H9 (cell line): ENCODE results near the gene BCAT1. TPM values are rescaled to one million over a fixed set of nuclear protein-coding genes. Genes with fewer than 3 reads are reported as not detected.

Experiments
- DNase-seq: peaks from one replicate; pipeline ENCODE4 v3.0.0-alpha.2; 2017
- H2AFZ ChIP-seq: one replicate; pipeline ENCODE4 v1.6.1; 2013; ENCODE audit warnings: mild to moderate bottlenecking, low read length, control low read depth, moderate library complexity
- H2AK5ac ChIP-seq: 2 replicates; pipeline ENCODE4 v1.6.1; 2013; ENCODE audit warnings: low read length, control low read depth, mixed read lengths; ENCODE audit not compliant: insufficient read length
- H2BK120ac ChIP-seq: one replicate; pipeline ENCODE4 v1.6.1; 2013; ENCODE audit warnings: low read depth, mild to moderate bottlenecking, low read length, control low read depth, inconsistent platforms; ENCODE audit not compliant: poor library complexity, severe bottlenecking
- H2BK12ac ChIP-seq: 2 replicates; pipeline ENCODE4 v1.6.1; 2013; ENCODE audit warnings: low read length, control low read depth, mixed read lengths, low read depth; ENCODE audit not compliant: insufficient read length
- H2BK15ac ChIP-seq: 2 replicates; pipeline ENCODE4 v1.6.1; 2013; ENCODE audit warnings: low read depth, low read length, control low read depth
- H2BK20ac ChIP-seq: one replicate; pipeline ENCODE4 v1.6.1; 2013; ENCODE audit warnings: low read depth, mild to moderate bottlenecking, low read length, control low read depth, inconsistent platforms; ENCODE audit not compliant: poor library complexity, severe bottlenecking
- H2BK5ac ChIP-seq: 2 replicates; pipeline ENCODE4 v1.6.1; 2013; ENCODE audit warnings: low read length, control low read depth, mixed read lengths; ENCODE audit not compliant: insufficient read length
- H3K14ac ChIP-seq: 2 replicates; pipeline ENCODE4 v1.6.1; 2013; ENCODE audit warnings: low read length, control low read depth; ENCODE audit not compliant: insufficient read depth
- H3K18ac ChIP-seq: 2 replicates; pipeline ENCODE4 v1.6.1; 2013; ENCODE audit warnings: low read depth, mild to moderate bottlenecking, mixed read lengths, low read length, control low read depth; ENCODE audit not compliant: insufficient read length
- H3K23ac ChIP-seq: 2 replicates; pipeline ENCODE4 v1.6.1; 2013; ENCODE audit warnings: low read length, control low read depth, mixed read lengths, low read depth; ENCODE audit not compliant: insufficient read length
- H3K23me2 ChIP-seq: 2 replicates; pipeline ENCODE4 v1.6.1; 2013; ENCODE audit warnings: low read depth, mild to moderate bottlenecking, mixed read lengths, low read length, control low read depth; ENCODE audit not compliant: insufficient read length, poor library complexity, severe bottlenecking
- H3K27ac ChIP-seq: 2 replicates; pipeline ENCODE4 v1.5.1; 2013; ENCODE audit warnings: low read length, control low read depth, mixed read lengths, low read depth; ENCODE audit not compliant: insufficient read length
- H3K27me3 ChIP-seq: 2 replicates; pipeline ENCODE4 v1.6.1; 2013; ENCODE audit warnings: low read length, control low read depth, inconsistent platforms; ENCODE audit not compliant: insufficient read depth
- H3K4ac ChIP-seq: 2 replicates; pipeline ENCODE4 v1.6.1; 2013; ENCODE audit warnings: low read depth, mild to moderate bottlenecking, control low read depth, inconsistent platforms, low read length, moderate library complexity
- H3K4me1 ChIP-seq: 2 replicates; pipeline ENCODE4 v1.6.1; 2013; ENCODE audit warnings: low read length, control low read depth, inconsistent platforms; ENCODE audit not compliant: insufficient read depth
- H3K4me2 ChIP-seq: 2 replicates; pipeline ENCODE4 v1.6.1; 2013; ENCODE audit warnings: low read length, control low read depth, mixed read lengths; ENCODE audit not compliant: insufficient read length, insufficient read depth
- H3K56ac ChIP-seq: 2 replicates; pipeline ENCODE4 v1.6.1; 2013; ENCODE audit warnings: low read depth, mild to moderate bottlenecking, mixed read lengths, low read length, control low read depth; ENCODE audit not compliant: insufficient read length
- H3K79me1 ChIP-seq: 2 replicates; pipeline ENCODE4 v1.6.1; 2013; ENCODE audit warnings: low read depth, mild to moderate bottlenecking, moderate library complexity, low read length, control low read depth, inconsistent platforms; ENCODE audit not compliant: insufficient read depth, poor library complexity, severe bottlenecking
- H3K79me2 ChIP-seq: 2 replicates; pipeline ENCODE4 v1.6.1; 2013; ENCODE audit warnings: low read length, control low read depth, inconsistent platforms; ENCODE audit not compliant: insufficient read depth
- H3K9ac ChIP-seq: 2 replicates; pipeline ENCODE4 v1.6.1; 2013; ENCODE audit warnings: low read length, control low read depth, mixed read lengths; ENCODE audit not compliant: insufficient read length; ENCODE audit errors: extremely low read depth
- H3K9me3 ChIP-seq: one replicate; pipeline ENCODE4 v1.6.1; 2013; ENCODE audit warnings: low read depth, low read length, inconsistent platforms; ENCODE audit not compliant: control insufficient read depth
- H3T11ph ChIP-seq: one replicate; pipeline ENCODE4 v1.6.1; 2013; ENCODE audit warnings: mild to moderate bottlenecking, low read length, control low read depth, inconsistent platforms
- H4K20me1 ChIP-seq: one replicate; pipeline ENCODE4 v1.6.1; 2013; ENCODE audit not compliant: control insufficient read depth, insufficient read length, insufficient read depth
- H4K5ac ChIP-seq: 2 replicates; pipeline ENCODE4 v1.6.1; 2013; ENCODE audit warnings: low read depth, mild to moderate bottlenecking, mixed read lengths, low read length, control low read depth; ENCODE audit not compliant: insufficient read length
- H4K8ac ChIP-seq: replicated peaks from 2 replicates; pipeline ENCODE4 v1.6.1; 2013; ENCODE audit warnings: low read length, control low read depth, mixed read lengths, low read depth; ENCODE audit not compliant: insufficient read length
- H4K91ac ChIP-seq: 2 replicates; pipeline ENCODE4 v1.6.1; 2013; ENCODE audit warnings: low read depth, mild to moderate bottlenecking, moderate library complexity, mixed read lengths, low read length, control low read depth; ENCODE audit not compliant: insufficient read length
- H3K27ac Mint-ChIP-seq, 3 experiments: 2 replicates in 2 of 3; 3 replicates in 1 of 3; pipeline ENCODE4 v1.8.0; 2020 to 2021; ENCODE audit warnings: mixed read lengths in 3 of 3, mild to moderate bottlenecking in 1 of 3, moderate library complexity in 1 of 3
- H3K27me3 Mint-ChIP-seq: 2 replicates; pipeline ENCODE4 v1.8.0; 2021; ENCODE audit warnings: low read depth, mild to moderate bottlenecking, moderate library complexity, mixed read lengths
- H3K36me3 Mint-ChIP-seq, 3 experiments: 2 replicates in 2 of 3; 3 replicates in 1 of 3; pipeline ENCODE4 v1.8.0; 2020 to 2021; ENCODE audit warnings: low read depth in 3 of 3, mixed read lengths in 3 of 3; ENCODE audit not compliant: insufficient read depth in 1 of 3
- H3K4me1 Mint-ChIP-seq, 2 experiments: 2 replicates each; pipeline ENCODE4 v1.8.0; 2020; ENCODE audit warnings: mixed read lengths in 2 of 2
- H3K4me3 Mint-ChIP-seq, 2 experiments: 2 replicates in 1 of 2; 3 replicates in 1 of 2; pipeline ENCODE4 v1.8.0; 2020 to 2021; ENCODE audit warnings: mild to moderate bottlenecking in 2 of 2, mixed read lengths in 2 of 2, moderate library complexity in 1 of 2
- H3K9me3 Mint-ChIP-seq, 2 experiments: 2 replicates in 1 of 2; 3 replicates in 1 of 2; pipeline ENCODE4 v1.8.0; 2020; ENCODE audit warnings: mild to moderate bottlenecking in 2 of 2, mixed read lengths in 2 of 2, moderate library complexity in 1 of 2
- WGBS: extraction: QIAGEN DNeasy Blood & Tissue Kit; methylation state at CpG from one replicate; pipeline ENCODE4 v1.1.7; 2013; ENCODE audit warnings: missing lambda C conversion rate, low lambda C conversion rate, mixed read lengths; ENCODE audit not compliant: insufficient read length; ENCODE audit errors: extremely low coverage; 5-methylcytosine and 5-hydroxymethylcytosine counted together
- total RNA-seq: library from RNA; stranded (reverse); gene quantifications from 2 replicates; pipeline ENCODE4 v1.2.1, GENCODE V29; 2021
- TF ChIP-seq, protein P1 (sequence below): fragments of 200-600 bp; sonication (generic); conservative IDR thresholded peaks from 3 replicates; pipeline ENCODE4 v1.8.0; 2021; ENCODE audit warnings: antibody characterized with exemption, mild to moderate bottlenecking

BCAT1 gene
- total RNA-seq, 1 experiment from 2014 or later, result 244 TPM

DNA sequence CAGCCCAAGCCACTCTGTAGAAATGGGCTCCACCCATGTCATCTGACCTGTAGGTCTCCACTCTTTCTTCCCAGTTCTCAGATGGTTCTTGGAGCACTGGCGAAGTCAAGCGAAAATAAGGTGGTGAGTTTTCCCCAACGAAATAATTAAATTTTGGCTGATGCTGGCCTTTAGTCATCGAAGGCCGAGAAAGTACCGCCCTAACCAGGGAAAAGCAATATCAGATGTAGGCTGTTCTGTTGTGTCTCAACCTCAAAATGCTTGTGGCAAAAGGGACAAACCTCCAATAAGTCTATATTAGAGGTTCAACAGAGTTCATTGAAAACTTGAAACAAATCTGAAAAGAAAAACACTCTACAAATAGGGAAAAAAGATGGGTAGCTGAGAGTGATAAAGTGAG, 48.6 kb upstream of the BCAT1 start:
- WGBS, result no CpG with 5 or more reads among the region's 6 CpGs
- H3K4me2 ChIP-seq, result no peak overlapping the region
- H3K9ac ChIP-seq, result no peak overlapping the region
- H4K5ac ChIP-seq, result no peak overlapping the region
- H4K91ac ChIP-seq, result no peak overlapping the region
- H3K23me2 ChIP-seq, result no peaks in the 10 kb centered on the region
- no peaks in the 10 kb centered on the region for H4K20me1 ChIP-seq
- H3K27me3 Mint-ChIP-seq, result no peaks in the 10 kb centered on the region; the same call in 1 of the 2 replicates
- TF ChIP-seq, protein P1, sequence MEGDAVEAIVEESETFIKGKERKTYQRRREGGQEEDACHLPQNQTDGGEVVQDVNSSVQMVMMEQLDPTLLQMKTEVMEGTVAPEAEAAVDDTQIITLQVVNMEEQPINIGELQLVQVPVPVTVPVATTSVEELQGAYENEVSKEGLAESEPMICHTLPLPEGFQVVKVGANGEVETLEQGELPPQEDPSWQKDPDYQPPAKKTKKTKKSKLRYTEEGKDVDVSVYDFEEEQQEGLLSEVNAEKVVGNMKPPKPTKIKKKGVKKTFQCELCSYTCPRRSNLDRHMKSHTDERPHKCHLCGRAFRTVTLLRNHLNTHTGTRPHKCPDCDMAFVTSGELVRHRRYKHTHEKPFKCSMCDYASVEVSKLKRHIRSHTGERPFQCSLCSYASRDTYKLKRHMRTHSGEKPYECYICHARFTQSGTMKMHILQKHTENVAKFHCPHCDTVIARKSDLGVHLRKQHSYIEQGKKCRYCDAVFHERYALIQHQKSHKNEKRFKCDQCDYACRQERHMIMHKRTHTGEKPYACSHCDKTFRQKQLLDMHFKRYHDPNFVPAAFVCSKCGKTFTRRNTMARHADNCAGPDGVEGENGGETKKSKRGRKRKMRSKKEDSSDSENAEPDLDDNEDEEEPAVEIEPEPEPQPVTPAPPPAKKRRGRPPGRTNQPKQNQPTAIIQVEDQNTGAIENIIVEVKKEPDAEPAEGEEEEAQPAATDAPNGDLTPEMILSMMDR, result no peak
- DNase-seq, result no peak
- peaks cover 0 to 6% of the 10 kb centered on the region in 2 experiments; a peak in 1 of 4 replicates for H3K4me1 Mint-ChIP-seq
- H3K4ac ChIP-seq, result no peak overlapping the region
- H3K9me3 ChIP-seq, result no peaks in the 10 kb centered on the region
- no peak overlapping the region for H2BK15ac ChIP-seq
- no peak overlapping the region for H2BK120ac ChIP-seq
- H3K27ac ChIP-seq, result no peak overlapping the region
- no peak overlapping the region for H4K8ac ChIP-seq
- H3K79me2 ChIP-seq, result no peaks in the 10 kb centered on the region
- no peak overlapping the region for H2BK12ac ChIP-seq
- H2AFZ ChIP-seq, result no peak overlapping the region
- no peak overlapping the region for H3K27ac Mint-ChIP-seq
- H3K14ac ChIP-seq, result no peak overlapping the region
- H3K23ac ChIP-seq, result no peak overlapping the region
- no peaks in the 10 kb centered on the region for H3K27me3 ChIP-seq
- no peak overlapping the region for H3K56ac ChIP-seq
- no peak overlapping the region for H2AK5ac ChIP-seq
- no peaks in the 10 kb centered on the region for H3K4me1 ChIP-seq
- H2BK5ac ChIP-seq, result no peak overlapping the region
- no peak overlapping the region for H3K18ac ChIP-seq
- H3T11ph ChIP-seq, result no peak overlapping the region
- H3K4me3 Mint-ChIP-seq, result no peak overlapping the region
- no peaks in the 10 kb centered on the region for H3K79me1 ChIP-seq
- H2BK20ac ChIP-seq, result no peak overlapping the region
- H3K9me3 Mint-ChIP-seq, result no peaks in the 10 kb centered on the region
- H3K36me3 Mint-ChIP-seq, result no peaks in the 10 kb centered on the region
